Prostate gland (tissue), 2 donors: Measurements from ENCODE around the gene SORBS2. TPM values are rescaled to one million over a fixed set of nuclear protein-coding genes. Genes with fewer than 3 reads are reported as not detected.
A peak's percentile ranks its signal among the peaks of the same experiment; 100 is the strongest.

Experiments used
- DNase-seq: peaks from one replicate; pipeline ENCODE4 v3.0.0-alpha.2; 2019; ENCODE audit warnings: low spot score
- H3K27ac ChIP-seq, 2 donors: fragments of 200-600 bp; sonication (generic); 2 replicates each; pipeline ENCODE4 v1.5.1; 2017 to 2019
- H3K27me3 ChIP-seq: fragments of 200-600 bp; sonication (generic); replicated peaks from 2 replicates; pipeline ENCODE4 v1.5.1; 2019; ENCODE audit not compliant: insufficient read depth
- H3K36me3 ChIP-seq, 2 donors: fragments of 200-600 bp; sonication (generic); 1 replicate in 1 of 2; 2 replicates in 1 of 2; pipeline versions ENCODE4 v1.5.1 to v1.8.1; 2017 to 2019
- H3K4me1 ChIP-seq: fragments of 200-600 bp; sonication (generic); replicated peaks from 2 replicates; pipeline ENCODE4 v1.5.1; 2019
- H3K4me3 ChIP-seq, 2 donors: fragments of 200-600 bp; sonication (generic); 2 replicates each; pipeline ENCODE4 v1.5.1; 2017 to 2019
- H3K9me3 ChIP-seq: fragments of 200-600 bp; sonication (generic); 2 replicates; pipeline ENCODE4 v1.5.1; 2017
- CTCF ChIP-seq, 4 experiments: fragments of 200-600 bp in 2 of 4; fragments of 450-650 bp in 2 of 4; sonication (generic) in 2 of 4; IDR thresholded peaks; 1 replicate in 3 of 4; 2 replicates in 1 of 4; pipeline ENCODE4 v1.5.1; 2016 to 2019; ENCODE audit warnings: antibody characterized with exemption in 4 of 4, mild to moderate bottlenecking in 2 of 4, moderate library complexity in 2 of 4
- POLR2A ChIP-seq: fragments of 450-650 bp; IDR thresholded peaks from one replicate; pipeline ENCODE4 v1.6.1; 2016; ENCODE audit warnings: antibody characterized with exemption, mild to moderate bottlenecking
- POLR2AphosphoS5 ChIP-seq: sonication (generic); formaldehyde crosslinking; IDR thresholded peaks from one replicate; pipeline ENCODE4 v1.6.1; 2017; ENCODE audit warnings: antibody characterized with exemption
- WGBS: methylation state at CpG from one replicate; pipeline ENCODE4 v1.1.5; 2018; 5-methylcytosine and 5-hydroxymethylcytosine counted together
- intact Hi-C: fragments of 100-400 bp; cut with DNase I; formaldehyde crosslinking; loops from one replicate; pipeline ENCODE4 v1.14.2; 2022
- total RNA-seq, 2 donors: library from RNA; depleted of rRNA; stranded (reverse); fragments of >200 nt; gene quantifications; one replicate each; pipeline ENCODE4 v1.1.0, GENCODE V29; 2016

The SORBS2 gene
- total RNA-seq, 2 donors from 2014 or later = 175 to 242 TPM

GRCh38 chr4:185738038-185738552 lies 73.9 kb downstream of the SORBS2 start:
- TF ChIP-seq POLR2AphosphoS5 = no peak
- no peak for TF ChIP-seq POLR2A
- TF ChIP-seq CTCF (IDR thresholded peaks at IDR 0.05) = no peak
- H3K4me3 ChIP-seq = no peak overlapping the region
- no peak for DNase-seq
- intact Hi-C loops = loop anchor here (5.0 kb wide), 2 partner anchors 39 to 86 kb away; no protein-coding TSS in a partner anchor
- H3K27me3 ChIP-seq = no peaks in the 10 kb centered on the region
- no peaks in the 10 kb centered on the region for H3K36me3 ChIP-seq
- H3K4me1 ChIP-seq = no peaks in the 10 kb centered on the region
- H3K27ac ChIP-seq = peak overlapping the region; percentile 45 to 62
- WGBS = 39% methylated on average over 10 of the region's 10 CpGs
- H3K9me3 ChIP-seq = no peaks in the 10 kb centered on the region

- Histone ChIP-seq H3K4me3 (no peak overlapping the region), H3K4me1 (no peaks in the 10 kb centered on the region), H3K36me3 (no peaks in the 10 kb centered on the region), H3K27me3 (no peaks in the 10 kb centered on the region), H3K27ac (peak overlapping the region; percentile 45 to 62), H3K9me3 (no peaks in the 10 kb centered on the region)
- intact Hi-C loops = loop anchor here (5.0 kb wide), 2 partner anchors 40 to 85 kb away; no protein-coding TSS in a partner anchor
- WGBS = 84% methylated on average over 21 of the region's 21 CpGs
- TF ChIP-seq POLR2A (no peak), CTCF (IDR thresholded peaks at IDR 0.05) (no peak), POLR2AphosphoS5 (no peak)
- no peak for DNase-seq
Observed at GRCh38 chr4:185737489-185738037, 74.4 kb downstream of the SORBS2 start.

- H3K4me3 ChIP-seq = no peak overlapping the region
- H3K9me3 ChIP-seq = no peaks in the 10 kb centered on the region
- no peak for DNase-seq
- 67% methylated on average over 5 of the region's 5 CpGs for WGBS
- no peaks in the 10 kb centered on the region for H3K36me3 ChIP-seq
- H3K27ac ChIP-seq = peak overlapping the region; percentile 45 to 62
- intact Hi-C loops = loop anchor here (5.0 kb wide), 2 partner anchors 40 to 85 kb away; no protein-coding TSS in a partner anchor
- H3K27me3 ChIP-seq = no peaks in the 10 kb centered on the region
- TF ChIP-seq CTCF (IDR thresholded peaks at IDR 0.05) (no peak), POLR2A (no peak), POLR2AphosphoS5 (no peak)
- no peaks in the 10 kb centered on the region for H3K4me1 ChIP-seq
Observed at GRCh38 chr4:185736882-185737281, 75.1 kb downstream of the SORBS2 start.

- intact Hi-C loops = loop anchor here (5.0 kb wide), 2 partner anchors 41 to 84 kb away; no protein-coding TSS in a partner anchor
- Histone ChIP-seq H3K4me1 (no peaks in the 10 kb centered on the region), H3K36me3 (no peaks in the 10 kb centered on the region), H3K9me3 (no peaks in the 10 kb centered on the region), H3K27ac (peak overlapping the region; percentile 45 to 62), H3K4me3 (no peak overlapping the region), H3K27me3 (no peaks in the 10 kb centered on the region)
- WGBS = 84% methylated on average over 4 of the region's 4 CpGs
- no peak for TF ChIP-seq CTCF (IDR thresholded peaks at IDR 0.05)
- TF ChIP-seq POLR2AphosphoS5 = no peak
- TF ChIP-seq POLR2A = no peak
- DNase-seq = no peak
Observed at GRCh38 chr4:185735866-185736400, 76.1 kb downstream of the SORBS2 start.

- TF ChIP-seq POLR2AphosphoS5 (no peak), POLR2A (no peak), CTCF (IDR thresholded peaks at IDR 0.05) (no peak)
- intact Hi-C loops = loop anchor here (5.0 kb wide), 3 partner anchors 42 to 292 kb away; no protein-coding TSS in a partner anchor
- Histone ChIP-seq H3K36me3 (no peaks in the 10 kb centered on the region), H3K9me3 (no peaks in the 10 kb centered on the region), H3K4me3 (no peak overlapping the region), H3K4me1 (no peaks in the 10 kb centered on the region), H3K27ac (peak overlapping the region; percentile 40 to 45), H3K27me3 (no peaks in the 10 kb centered on the region)
- DNase-seq = no peak
- 71% methylated on average over 2 of the region's 2 CpGs for WGBS
Observed at GRCh38 chr4:185734930-185735329, 77.1 kb downstream of the SORBS2 start.
